Nephron progenitor cell (in vitro differentiated cells): ENCODE measurements around the gene ELOB.
A peak's percentile ranks its signal among the peaks of the same experiment; 100 is the strongest.

Experiments
- DNase-seq: peaks from one replicate; pipeline ENCODE4 v3.0.0; 2021
- H3K27ac Mint-ChIP-seq: 2 replicates; pipeline ENCODE4 v1.8.0; 2021; ENCODE audit warnings: mild to moderate bottlenecking, moderate library complexity, mixed read lengths
- H3K27me3 Mint-ChIP-seq: 2 replicates; pipeline ENCODE4 v1.8.0; 2021; ENCODE audit warnings: mild to moderate bottlenecking, low read depth, mixed read lengths; ENCODE audit not compliant: poor library complexity
- H3K36me3 Mint-ChIP-seq: 2 replicates; pipeline ENCODE4 v1.8.0; 2021; ENCODE audit warnings: low read depth, mixed read lengths
- H3K4me1 Mint-ChIP-seq: 2 replicates; pipeline ENCODE4 v1.8.0; 2021; ENCODE audit warnings: mixed read lengths
- H3K4me3 Mint-ChIP-seq: 2 replicates; pipeline ENCODE4 v1.8.0; 2021; ENCODE audit warnings: mild to moderate bottlenecking, moderate library complexity, mixed read lengths
- H3K9me3 Mint-ChIP-seq: 2 replicates; pipeline ENCODE4 v1.8.0; 2021; ENCODE audit warnings: mild to moderate bottlenecking, moderate library complexity, mixed read lengths
- CTCF ChIP-seq: fragments of 200-600 bp; sonication (generic); IDR thresholded peaks from 2 replicates; pipeline ENCODE4 v1.5.0; 2021; ENCODE audit warnings: antibody characterized with exemption

ELOB gene

GRCh38 chr16:2755158-2755557 is 21.9 kb downstream of the ELOB start:
- H3K9me3 Mint-ChIP-seq = peaks cover 24% of the 10 kb centered on the region
- peaks cover 5% of the 10 kb centered on the region for H3K27me3 Mint-ChIP-seq
- H3K4me3 Mint-ChIP-seq = peak overlapping the region; percentile 93
- no peak for TF ChIP-seq CTCF
- DNase-seq = no peak
- H3K36me3 Mint-ChIP-seq = peaks cover 60% of the 10 kb centered on the region
- H3K27ac Mint-ChIP-seq = peak overlapping the region; percentile 49
- H3K4me1 Mint-ChIP-seq = peaks cover 47% of the 10 kb centered on the region

DNA sequence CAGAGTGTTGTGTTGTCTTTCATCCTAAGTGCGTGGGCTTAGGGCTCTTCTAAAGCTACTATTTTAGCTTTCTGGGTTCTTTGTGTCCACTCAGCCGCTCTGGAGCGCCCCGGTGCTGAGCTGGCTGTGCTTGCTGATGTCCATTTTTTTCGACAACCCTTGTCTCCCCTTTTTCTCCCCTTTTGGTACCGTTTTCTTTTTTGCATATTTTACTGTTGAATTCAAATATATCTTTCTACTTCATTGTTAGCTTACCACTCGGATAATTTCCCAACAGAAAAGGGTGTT is 23.4 kb downstream of the ELOB start:
- TF ChIP-seq CTCF = no peak
- Mint-ChIP-seq H3K4me1 (peaks cover 60% of the 10 kb centered on the region), H3K27ac (peak overlapping the region; percentile 91), H3K9me3 (peaks cover 10% of the 10 kb centered on the region), H3K27me3 (peaks cover 3% of the 10 kb centered on the region), H3K36me3 (peaks cover 57% of the 10 kb centered on the region), H3K4me3 (peak overlapping the region; percentile 93)
- no peak for DNase-seq

DNA sequence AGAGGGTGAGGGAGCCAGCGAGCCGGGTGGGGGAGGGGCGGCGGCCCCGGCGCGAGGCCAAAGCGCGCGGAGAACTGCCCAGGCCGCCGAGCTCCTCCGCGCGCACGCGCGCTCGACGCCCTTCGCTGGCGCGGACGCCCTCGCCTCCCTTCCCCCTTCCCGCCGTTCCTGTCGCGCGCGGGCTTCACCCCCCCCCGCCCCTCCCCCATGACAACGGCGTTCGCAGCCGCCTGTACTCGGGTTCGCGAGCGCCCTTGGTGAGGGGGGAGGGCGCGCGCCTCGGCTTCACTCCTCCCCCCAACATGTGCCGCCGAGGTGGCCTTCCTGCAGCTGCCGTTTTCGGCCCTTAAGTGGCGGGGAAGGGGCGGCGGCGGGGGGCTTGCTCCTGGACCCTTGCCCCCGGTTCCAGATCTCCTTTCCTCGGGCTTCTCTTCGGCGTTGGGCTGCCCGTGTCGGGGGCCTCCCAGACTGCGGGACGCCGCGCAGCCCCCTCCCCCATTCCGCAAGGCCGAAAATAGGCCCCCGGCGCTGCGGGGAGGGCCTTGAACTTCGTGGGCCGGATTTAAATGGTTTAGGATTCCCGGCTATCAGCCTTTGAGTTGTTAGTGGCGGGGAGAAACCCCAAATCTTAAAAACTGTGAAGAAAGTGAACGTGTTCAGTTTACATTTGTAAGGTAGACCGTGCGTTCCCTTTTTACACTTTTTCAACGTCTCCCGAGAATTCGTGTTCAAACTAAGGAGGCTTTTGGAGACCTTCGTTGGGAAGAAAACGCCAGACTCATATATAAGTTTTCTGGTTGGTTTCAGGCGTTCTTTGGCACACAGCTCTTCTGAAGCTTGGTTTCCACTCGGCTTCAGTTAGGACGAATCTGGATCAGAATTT is 24.0 kb downstream of the ELOB start:
- Mint-ChIP-seq H3K27ac (peak overlapping the region; percentile 91), H3K27me3 (peaks cover 2% of the 10 kb centered on the region), H3K36me3 (peaks cover 52% of the 10 kb centered on the region), H3K4me1 (peaks cover 61% of the 10 kb centered on the region), H3K9me3 (peaks cover 6% of the 10 kb centered on the region), H3K4me3 (peak overlapping the region; percentile 93)
- peak; percentile 88 for DNase-seq
- TF ChIP-seq CTCF = no peak

DNA sequence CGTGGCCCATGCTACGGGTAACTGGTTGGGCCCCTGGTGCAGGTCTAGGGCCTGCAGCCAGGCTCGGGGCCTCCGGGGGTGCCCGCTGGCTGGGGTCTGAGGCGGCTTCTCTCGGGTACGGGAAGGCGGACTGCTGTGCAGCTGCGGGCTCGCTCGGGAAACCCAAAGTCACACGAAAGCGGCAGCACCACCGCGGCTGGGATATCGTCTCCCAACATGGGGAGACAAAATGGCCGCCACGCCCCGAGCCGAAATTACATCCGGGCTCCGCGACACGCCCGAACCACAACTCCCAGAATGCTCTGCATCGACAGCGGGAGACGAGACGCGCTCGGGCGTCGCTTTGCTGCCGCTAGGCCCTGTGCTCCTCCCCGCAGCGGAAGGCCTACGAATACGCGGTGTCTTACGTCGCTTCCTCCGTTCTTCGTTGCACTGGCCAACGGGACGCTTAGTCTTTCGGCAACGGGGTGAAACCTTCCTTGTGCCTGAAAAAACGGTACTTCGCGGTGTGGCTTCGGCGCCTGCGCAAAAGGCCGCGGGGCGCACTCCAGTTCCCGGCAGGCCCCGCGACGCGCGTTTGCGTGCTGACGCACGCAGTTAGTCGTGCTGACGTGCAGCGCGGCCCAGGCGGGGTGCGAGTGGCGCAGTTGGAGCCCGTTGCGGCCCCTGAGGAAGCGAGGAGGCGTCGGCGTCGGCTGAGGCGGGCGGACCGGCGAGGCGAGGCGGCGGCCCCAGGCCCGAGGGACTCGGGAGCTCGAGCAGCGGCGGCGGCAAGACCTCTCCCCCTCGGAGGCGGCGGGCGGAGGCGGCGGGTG is 24.8 kb downstream of the ELOB start, which contains the start of gene SRRM2:
Gene SRRM2, plus strand, starts transcription at position 604 of the 815 bp plus-strand sequence. CDS start 3,727 bp downstream, outside the sequence.
- TF ChIP-seq CTCF = no peak
- peaks cover 2% of the 10 kb centered on the region for H3K27me3 Mint-ChIP-seq

GRCh38 chr16:2751577-2752034 is 25.5 kb downstream of the ELOB start:
- Mint-ChIP-seq H3K27ac (peak overlapping the region; percentile 100), H3K36me3 (peaks cover 37% of the 10 kb centered on the region), H3K4me1 (peaks cover 58% of the 10 kb centered on the region), H3K4me3 (peak overlapping the region; percentile 93), H3K9me3 (no peaks in the 10 kb centered on the region), H3K27me3 (no peaks in the 10 kb centered on the region)
- no peak for DNase-seq
- no peak for TF ChIP-seq CTCF

More for the DNA sequence above, 24.8 kb downstream of the ELOB start, which contains the start of gene SRRM2:
- DNase-seq = peak; percentile 93
- H3K4me1 Mint-ChIP-seq = peaks cover 61% of the 10 kb centered on the region
- H3K4me3 Mint-ChIP-seq = peak within 1 kb of the TSS; percentile 93
- H3K9me3 Mint-ChIP-seq = no peaks in the 10 kb centered on the region
- H3K36me3 Mint-ChIP-seq = peaks cover 43% of the 10 kb centered on the region
- peak within 1 kb of the TSS; percentile 100 for H3K27ac Mint-ChIP-seq
